Activated T-helper 1 cell treated with anti-CD3 and anti-CD28 coated beads, Interleukin-12 subunit alpha, Interleukin-12 subunit beta, Interleukin-2, Interleukin-4 antibody, amounts not matched to agents 30 ng/mL and 10 ng/mL and 1 ng/mL, durations not matched to agents 14 hours and 24 hours and 36 hours (primary cell): Measurements from ENCODE around the gene UBE2R2. TPM values are rescaled to one million over a fixed set of nuclear protein-coding genes. Genes with fewer than 3 reads are reported as not detected.
"Not testable (repeated sequence)": the region's sequence is repeated elsewhere in the genome, so short reads cannot be mapped to it uniquely, and the experiment has no call there.

Source experiments
- DNase-seq: peaks from one replicate; pipeline ENCODE4 v3.0.0; 2021; ENCODE audit warnings: low spot score
- H3K27ac Mint-ChIP-seq: one replicate; pipeline ENCODE4 v1.8.0; 2021; ENCODE audit warnings: mild to moderate bottlenecking, mixed read lengths
- H3K27me3 Mint-ChIP-seq: one replicate; pipeline ENCODE4 v1.8.0; 2022; ENCODE audit warnings: mild to moderate bottlenecking, moderate library complexity, mixed read lengths; ENCODE audit not compliant: insufficient read depth
- H3K36me3 Mint-ChIP-seq: one replicate; pipeline ENCODE4 v1.8.0; 2021; ENCODE audit warnings: low read depth, mixed read lengths
- H3K4me1 Mint-ChIP-seq: one replicate; pipeline ENCODE4 v1.8.0; 2021; ENCODE audit warnings: low read depth, mixed read lengths
- H3K4me3 Mint-ChIP-seq: one replicate; pipeline ENCODE4 v1.8.0; 2021; ENCODE audit warnings: mild to moderate bottlenecking, moderate library complexity, mixed read lengths
- H3K9me3 Mint-ChIP-seq: one replicate; pipeline ENCODE4 v1.8.0; 2021; ENCODE audit warnings: mixed read lengths
- intact Hi-C: fragments of 100-400 bp; cut with micrococcal nuclease; formaldehyde crosslinking; loops from one replicate; pipeline ENCODE4 v1.15.1; 2024
- total RNA-seq: library from RNA; stranded (reverse); gene quantifications from 2 replicates; pipeline ENCODE4 v1.2.3, GENCODE V29; 2022

UBE2R2 gene
- total RNA-seq, 1 donor from 2014 or later, result 40.0 TPM

- H3K36me3 Mint-ChIP-seq, H3K9me3 Mint-ChIP-seq, intact Hi-C loops, H3K4me3 Mint-ChIP-seq, H3K4me1 Mint-ChIP-seq, DNase-seq, H3K27me3 Mint-ChIP-seq, H3K27ac Mint-ChIP-seq: not testable (repeated sequence)
Observed at GRCh38 chr9:33829641-33830230, 12.8 kb downstream of the UBE2R2 start.

GRCh38 chr9:33835625-33836260 is 18.8 kb downstream of the UBE2R2 start:
- Mint-ChIP-seq H3K4me3 (no peak overlapping the region), H3K4me1 (peaks cover 21% of the 10 kb centered on the region), H3K27me3 (no peaks in the 10 kb centered on the region), H3K9me3 (no peaks in the 10 kb centered on the region), H3K36me3 (peaks cover 4% of the 10 kb centered on the region), H3K27ac (peak overlapping the region; percentile 40)
- DNase-seq, result no peak
- intact Hi-C loops, result loop anchor here (1.0 kb wide), 1 partner anchor 16 kb away; no protein-coding TSS in a partner anchor

- not testable (repeated sequence) for H3K36me3 Mint-ChIP-seq, H3K9me3 Mint-ChIP-seq, H3K27ac Mint-ChIP-seq, H3K4me3 Mint-ChIP-seq, DNase-seq, H3K27me3 Mint-ChIP-seq
- intact Hi-C loops, result loop anchor here (1.0 kb wide), 1 partner anchor 17 kb away; no protein-coding TSS in a partner anchor
- peaks cover 21% of the 10 kb centered on the region for H3K4me1 Mint-ChIP-seq
Observed at GRCh38 chr9:33836261-33836660, 19.3 kb downstream of the UBE2R2 start.

- no peaks in the 10 kb centered on the region for H3K9me3 Mint-ChIP-seq
- H3K36me3 Mint-ChIP-seq, result peaks cover 4% of the 10 kb centered on the region
- intact Hi-C loops, result no loop called here
- DNase-seq, result no peak
- H3K4me1 Mint-ChIP-seq, result peaks cover 21% of the 10 kb centered on the region
- no peaks in the 10 kb centered on the region for H3K27me3 Mint-ChIP-seq
- H3K27ac Mint-ChIP-seq, result no peak overlapping the region
- H3K4me3 Mint-ChIP-seq, result no peak overlapping the region
Observed at GRCh38 chr9:33837138-33837537, 20.2 kb downstream of the UBE2R2 start.

GRCh38 chr9:33840381-33840780 is 23.4 kb downstream of the UBE2R2 start:
- Mint-ChIP-seq H3K27ac (no peak overlapping the region), H3K36me3 (peaks cover 6% of the 10 kb centered on the region), H3K4me1 (peaks cover 17% of the 10 kb centered on the region)

GRCh38 chr9:33843312-33843961 is 26.5 kb downstream of the UBE2R2 start:
- no peak overlapping the region for H3K4me3 Mint-ChIP-seq
- peaks cover 9% of the 10 kb centered on the region for H3K36me3 Mint-ChIP-seq
- no peak for DNase-seq
- H3K4me1 Mint-ChIP-seq, result peaks cover 11% of the 10 kb centered on the region
- H3K27me3 Mint-ChIP-seq, result no peaks in the 10 kb centered on the region
- intact Hi-C loops, result no loop called here
- H3K9me3 Mint-ChIP-seq, result no peaks in the 10 kb centered on the region
- no peak overlapping the region for H3K27ac Mint-ChIP-seq

More at GRCh38 chr9:33840381-33840780, 23.4 kb downstream of the UBE2R2 start:
- Mint-ChIP-seq H3K4me3 (no peak overlapping the region), H3K27me3 (no peaks in the 10 kb centered on the region), H3K9me3 (no peaks in the 10 kb centered on the region)
- intact Hi-C loops, result no loop called here
- DNase-seq, result no peak

GRCh38 chr9:33846231-33846630 is 29.3 kb downstream of the UBE2R2 start:
- no peak for DNase-seq
- Mint-ChIP-seq H3K27ac (no peak overlapping the region), H3K27me3 (no peaks in the 10 kb centered on the region), H3K4me1 (peaks cover 23% of the 10 kb centered on the region), H3K4me3 (no peak overlapping the region), H3K9me3 (no peaks in the 10 kb centered on the region), H3K36me3 (peaks cover 6% of the 10 kb centered on the region)
- intact Hi-C loops, result no loop called here

- not testable (repeated sequence) for H3K4me3 Mint-ChIP-seq, H3K27ac Mint-ChIP-seq, H3K27me3 Mint-ChIP-seq
Observed at GRCh38 chr9:33847894-33848205, 30.9 kb downstream of the UBE2R2 start.

GRCh38 chr9:33850267-33850629 is 33.3 kb downstream of the UBE2R2 start:
- intact Hi-C loops, result no loop called here
- Mint-ChIP-seq H3K27me3 (no peaks in the 10 kb centered on the region), H3K27ac (no peak overlapping the region), H3K4me3 (no peak overlapping the region), H3K36me3 (peaks cover 10% of the 10 kb centered on the region), H3K4me1 (peaks cover 23% of the 10 kb centered on the region), H3K9me3 (no peaks in the 10 kb centered on the region)
- no peak for DNase-seq

More at GRCh38 chr9:33847894-33848205, 30.9 kb downstream of the UBE2R2 start:
- H3K9me3 Mint-ChIP-seq, intact Hi-C loops, H3K36me3 Mint-ChIP-seq, DNase-seq: not testable (repeated sequence)
- peaks cover 23% of the 10 kb centered on the region for H3K4me1 Mint-ChIP-seq

- Mint-ChIP-seq H3K9me3 (no peaks in the 10 kb centered on the region), H3K4me1 (peaks cover 23% of the 10 kb centered on the region), H3K27me3 (no peaks in the 10 kb centered on the region), H3K4me3 (no peak overlapping the region), H3K36me3 (peaks cover 10% of the 10 kb centered on the region), H3K27ac (no peak overlapping the region)
- no peak for DNase-seq
- intact Hi-C loops, result no loop called here
Observed at GRCh38 chr9:33850677-33851076, 33.7 kb downstream of the UBE2R2 start.

GRCh38 chr9:33851301-33851700 is 34.3 kb downstream of the UBE2R2 start:
- peaks cover 21% of the 10 kb centered on the region for H3K4me1 Mint-ChIP-seq
- DNase-seq, result no peak
- intact Hi-C loops, result no loop called here
- no peaks in the 10 kb centered on the region for H3K9me3 Mint-ChIP-seq
- peaks cover 10% of the 10 kb centered on the region for H3K36me3 Mint-ChIP-seq
- H3K27ac Mint-ChIP-seq, result no peak overlapping the region
- H3K27me3 Mint-ChIP-seq, result no peaks in the 10 kb centered on the region
- no peak overlapping the region for H3K4me3 Mint-ChIP-seq

GRCh38 chr9:33852216-33852826 is 35.4 kb downstream of the UBE2R2 start:
- no peak overlapping the region for H3K4me3 Mint-ChIP-seq
- H3K27ac Mint-ChIP-seq, result no peak overlapping the region
- H3K9me3 Mint-ChIP-seq, result no peaks in the 10 kb centered on the region
- H3K36me3 Mint-ChIP-seq, result peaks cover 8% of the 10 kb centered on the region
- peak; percentile 5 for DNase-seq
- intact Hi-C loops, result loop anchor here (1.0 kb wide), 1 partner anchor 39 kb away; no protein-coding TSS in a partner anchor
- H3K4me1 Mint-ChIP-seq, result peaks cover 17% of the 10 kb centered on the region
- H3K27me3 Mint-ChIP-seq, result no peaks in the 10 kb centered on the region

- no peak for DNase-seq
- Mint-ChIP-seq H3K27ac (no peak overlapping the region), H3K27me3 (no peaks in the 10 kb centered on the region), H3K36me3 (peaks cover 13% of the 10 kb centered on the region), H3K4me3 (no peak overlapping the region), H3K4me1 (peaks cover 5% of the 10 kb centered on the region), H3K9me3 (no peaks in the 10 kb centered on the region)
- intact Hi-C loops, result loop anchor here (5.0 kb wide), 1 partner anchor 46 kb away; no protein-coding TSS in a partner anchor
Observed at GRCh38 chr9:33856247-33856646, 39.3 kb downstream of the UBE2R2 start.
